Measurements from ENCODE around the gene INSC. TPM values are rescaled to one million over a fixed set of nuclear protein-coding genes. Genes with fewer than 3 reads are reported as not detected.

INSC gene
- total RNA-seq, 1 donor from 2014 or later: 0.09 TPM

GRCh38 chr11:15180212-15180792, 65.6 kb downstream of the INSC start:
- intact Hi-C loops (cut with micrococcal nuclease): no loop called here

- intact Hi-C loops (cut with micrococcal nuclease): no loop called here
These were observed 67.6 kb downstream of the INSC start for GRCh38 chr11:15182372-15182771.

GRCh38 chr11:15185021-15185420, 70.3 kb downstream of the INSC start:
- intact Hi-C loops (cut with micrococcal nuclease): no loop called here

- intact Hi-C loops (cut with micrococcal nuclease): no loop called here
These were observed 71.4 kb downstream of the INSC start for GRCh38 chr11:15186146-15186545.

GRCh38 chr11:15189189-15189588, 74.5 kb downstream of the INSC start:
- intact Hi-C loops (cut with micrococcal nuclease): no loop called here

- intact Hi-C loops (cut with micrococcal nuclease): no loop called here
These were observed 75.1 kb downstream of the INSC start for GRCh38 chr11:15189641-15190365.

- intact Hi-C loops (cut with micrococcal nuclease): no loop called here
These were observed 75.9 kb downstream of the INSC start for GRCh38 chr11:15190611-15191010.

GRCh38 chr11:15192005-15192556, 77.4 kb downstream of the INSC start:
- intact Hi-C loops (cut with micrococcal nuclease): no loop called here

GRCh38 chr11:15194671-15195415, 80.1 kb downstream of the INSC start:
- intact Hi-C loops (cut with micrococcal nuclease): no loop called here

- intact Hi-C loops (cut with micrococcal nuclease): no loop called here
These were observed 80.9 kb downstream of the INSC start for GRCh38 chr11:15195454-15196200.

GRCh38 chr11:15196704-15197103, 82.0 kb downstream of the INSC start:
- intact Hi-C loops (cut with micrococcal nuclease): no loop called here

GRCh38 chr11:15197696-15198095, 83.0 kb downstream of the INSC start:
- intact Hi-C loops (cut with micrococcal nuclease): no loop called here

GRCh38 chr11:15198284-15198683, 83.6 kb downstream of the INSC start:
- intact Hi-C loops (cut with micrococcal nuclease): no loop called here

GRCh38 chr11:15199693-15200092, 85.0 kb downstream of the INSC start:
- intact Hi-C loops (cut with micrococcal nuclease): no loop called here

- intact Hi-C loops (cut with micrococcal nuclease): no loop called here
These were observed 86.0 kb downstream of the INSC start for GRCh38 chr11:15200696-15201095.

- intact Hi-C loops (cut with micrococcal nuclease): no loop called here
These were observed 86.9 kb downstream of the INSC start for GRCh38 chr11:15201586-15201985.

- intact Hi-C loops (cut with micrococcal nuclease): no loop called here
These were observed 87.9 kb downstream of the INSC start for GRCh38 chr11:15202626-15203025.

- intact Hi-C loops (cut with micrococcal nuclease): no loop called here
These were observed 90.0 kb downstream of the INSC start for GRCh38 chr11:15204711-15205110.

- intact Hi-C loops (cut with micrococcal nuclease): no loop called here
These were observed 92.1 kb downstream of the INSC start for GRCh38 chr11:15206791-15207190.

GRCh38 chr11:15208378-15209222, 93.9 kb downstream of the INSC start:
- intact Hi-C loops (cut with micrococcal nuclease): loop anchor here (1.0 kb wide), 2 partner anchors 107 to 300 kb away; no protein-coding TSS in a partner anchor
